Common myeloid progenitor, CD34-positive (primary cell): ENCODE measurements around the gene CNNM3.

ENCODE experiments used
- CTCF ChIA-PET: fragments of 350-600 bp; sonication (Branson Sonifier 250); formaldehyde crosslinking; loops from one replicate; lab custom pipeline; 2021; ENCODE audit warnings: antibody characterized with exemption; lab: Charles Lee
- POLR2A ChIA-PET: fragments of 350-600 bp; sonication (Branson Sonifier 250); formaldehyde crosslinking; loops from one replicate; lab custom pipeline; 2021; ENCODE audit warnings: antibody characterized with exemption; lab: Charles Lee
- DNase-seq, 3 donors: peaks; one replicate each; pipeline versions ENCODE4 v3.0.0 to v3.0.0-alpha.2; 2013
- H3K27ac ChIP-seq, 2 experiments: 1 replicate in 1 of 2; 2 replicates in 1 of 2; pipeline ENCODE4 v1.7.0; 2013; ENCODE audit warnings: inconsistent platforms in 2 of 2, low read length in 2 of 2, mild to moderate bottlenecking in 2 of 2, low read depth in 1 of 2, moderate library complexity in 1 of 2; ENCODE audit not compliant: severe bottlenecking in 2 of 2, insufficient read depth in 1 of 2, poor library complexity in 1 of 2
- H3K27me3 ChIP-seq, 5 experiments: replicated peaks in 2 of 5; 1 replicate in 3 of 5; 2 replicates in 2 of 5; pipeline versions ENCODE4 v1.6.1 to v1.7.0; 2013; ENCODE audit warnings: low read length in 4 of 5, mild to moderate bottlenecking in 2 of 5, moderate library complexity in 2 of 5, inconsistent platforms in 1 of 5; ENCODE audit not compliant: insufficient read depth in 5 of 5, control insufficient read depth in 4 of 5
- H3K36me3 ChIP-seq, 4 experiments: 1 replicate in 2 of 4; 2 replicates in 2 of 4; pipeline versions ENCODE4 v1.6.1 to v1.7.0; 2013; ENCODE audit warnings: low read length in 3 of 4, control low read depth in 1 of 4, mild to moderate bottlenecking in 1 of 4; ENCODE audit not compliant: control insufficient read depth in 4 of 4, insufficient read depth in 4 of 4
- H3K4me1 ChIP-seq, 4 experiments: 1 replicate in 3 of 4; 2 replicates in 1 of 4; pipeline versions ENCODE4 v1.6.1 to v1.7.1; 2013; ENCODE audit warnings: low read length in 3 of 4, mild to moderate bottlenecking in 3 of 4, control low read depth in 1 of 4, inconsistent platforms in 1 of 4, moderate library complexity in 1 of 4; ENCODE audit not compliant: control insufficient read depth in 4 of 4, insufficient read depth in 4 of 4; ENCODE audit errors: control extremely low read depth in 1 of 4
- H3K4me3 ChIP-seq, 7 experiments: 1 replicate in 4 of 7; 2 replicates in 3 of 7; pipeline versions ENCODE4 v1.5.1 to v1.7.0; 2013; ENCODE audit warnings: mild to moderate bottlenecking in 7 of 7, low read length in 6 of 7, moderate library complexity in 6 of 7, inconsistent platforms in 2 of 7, low read depth in 2 of 7, control low read depth in 1 of 7; ENCODE audit not compliant: insufficient read depth in 4 of 7, control insufficient read depth in 1 of 7; ENCODE audit errors: extremely low read depth in 1 of 7
- H3K9me3 ChIP-seq, 5 experiments: 1 replicate in 4 of 5; 2 replicates in 1 of 5; pipeline versions ENCODE4 v1.6.1 to v1.7.1; 2013; ENCODE audit warnings: low read length in 4 of 5, mild to moderate bottlenecking in 2 of 5, inconsistent platforms in 1 of 5, low read depth in 1 of 5, moderate library complexity in 1 of 5; ENCODE audit not compliant: control insufficient read depth in 4 of 5, insufficient read depth in 2 of 5; ENCODE audit errors: control extremely low read depth in 1 of 5
- WGBS: methylation state at CpG from one replicate; pipeline ENCODE4 v1.1.5; 2013; ENCODE audit not compliant: insufficient coverage; 5-methylcytosine and 5-hydroxymethylcytosine counted together

Gene CNNM3

GRCh38 chr2:96875498-96876268 lies 59.6 kb downstream of the CNNM3 start:
- CTCF ChIA-PET = interaction anchor here (0.7 kb wide), 1 partner anchor 72 kb away, joined by 3 read pairs; no protein-coding TSS in a partner anchor
- no peak overlapping the region for H3K27ac ChIP-seq
- H3K27me3 ChIP-seq = peaks cover 0 to 5% (median 0%) of the 10 kb centered on the region in 5 experiments
- peaks cover 0 to 12% (median 4%) of the 10 kb centered on the region in 4 experiments for H3K4me1 ChIP-seq
- H3K36me3 ChIP-seq = no peaks in the 10 kb centered on the region
- no peak overlapping the region for H3K4me3 ChIP-seq
- POLR2A ChIA-PET = no interaction called here
- 97% methylated on average over 9 of the region's 14 CpGs for WGBS
- no peaks in the 10 kb centered on the region for H3K9me3 ChIP-seq
- DNase-seq = no peak

- DNase-seq = no peak
- no peak overlapping the region for H3K4me3 ChIP-seq
- no peak overlapping the region for H3K27ac ChIP-seq
- CTCF ChIA-PET = no interaction called here
- H3K4me1 ChIP-seq = peaks cover 0 to 5% (median 0%) of the 10 kb centered on the region in 4 experiments
- POLR2A ChIA-PET = no interaction called here
- 97% methylated on average over 15 of the region's 16 CpGs for WGBS
- no peaks in the 10 kb centered on the region for H3K36me3 ChIP-seq
- peaks cover 0 to 5% (median 0%) of the 10 kb centered on the region in 5 experiments for H3K27me3 ChIP-seq
- no peaks in the 10 kb centered on the region for H3K9me3 ChIP-seq
Observed at GRCh38 chr2:96876269-96877041, 60.4 kb downstream of the CNNM3 start.

GRCh38 chr2:96877042-96877451 lies 61.0 kb downstream of the CNNM3 start:
- Histone ChIP-seq H3K27ac (no peak overlapping the region), H3K36me3 (no peaks in the 10 kb centered on the region), H3K9me3 (no peaks in the 10 kb centered on the region), H3K4me1 (peaks cover 0 to 5% (median 0%) of the 10 kb centered on the region in 4 experiments), H3K27me3 (peaks cover 0 to 7% (median 0%) of the 10 kb centered on the region in 5 experiments), H3K4me3 (no peak overlapping the region)
- CTCF ChIA-PET = no interaction called here
- WGBS = 88% methylated on average over 1 of the region's 6 CpGs
- DNase-seq = no peak
- POLR2A ChIA-PET = no interaction called here

- Histone ChIP-seq H3K4me1 (peaks cover 0 to 5% (median 0%) of the 10 kb centered on the region in 4 experiments), H3K27me3 (peaks cover 0 to 6% (median 0%) of the 10 kb centered on the region in 5 experiments), H3K36me3 (no peaks in the 10 kb centered on the region), H3K9me3 (no peaks in the 10 kb centered on the region), H3K4me3 (no peak overlapping the region), H3K27ac (no peak overlapping the region)
- 99% methylated on average over 12 of the region's 15 CpGs for WGBS
- no peak for DNase-seq
- CTCF ChIA-PET = no interaction called here
- POLR2A ChIA-PET = no interaction called here
Observed at GRCh38 chr2:96877631-96878092, 61.6 kb downstream of the CNNM3 start.

- DNase-seq = no peak
- no peaks in the 10 kb centered on the region for H3K9me3 ChIP-seq
- no peaks in the 10 kb centered on the region for H3K36me3 ChIP-seq
- peaks cover 0 to 4% (median 0%) of the 10 kb centered on the region in 5 experiments for H3K27me3 ChIP-seq
- peaks cover 0 to 5% (median 0%) of the 10 kb centered on the region in 4 experiments for H3K4me1 ChIP-seq
- no peak overlapping the region for H3K27ac ChIP-seq
- no peak overlapping the region for H3K4me3 ChIP-seq
- ChIA-PET CTCF (no interaction called here), POLR2A (no interaction called here)
- 97% methylated on average over 5 of the region's 7 CpGs for WGBS
Observed at GRCh38 chr2:96878171-96878570, 62.1 kb downstream of the CNNM3 start.

GRCh38 chr2:96878796-96879544 lies 62.9 kb downstream of the CNNM3 start:
- 95% methylated on average over 22 of the region's 22 CpGs for whole genome bisulfite sequencing
- no peaks in the 10 kb centered on the region for H3K36me3 ChIP-seq
- POLR2A ChIA-PET = no interaction called here
- H3K9me3 ChIP-seq = no peaks in the 10 kb centered on the region
- DNase-seq = no peak
- peaks cover 0 to 5% (median 0%) of the 10 kb centered on the region in 4 experiments for H3K4me1 ChIP-seq
- H3K4me3 ChIP-seq = no peak overlapping the region
- CTCF ChIA-PET = interaction anchor here (0.6 kb wide), 1 partner anchor 123 kb away, joined by 3 read pairs; no protein-coding TSS in a partner anchor
- H3K27ac ChIP-seq = no peak overlapping the region
- peaks cover 0 to 4% (median 0%) of the 10 kb centered on the region in 5 experiments for H3K27me3 ChIP-seq
